Vagina (tissue), 2 donors: ENCODE measurements around the gene PTPRD.

ENCODE experiments used
- POLR2A ChIP-seq, 2 donors: fragments of 450-650 bp; IDR thresholded peaks; one replicate each; pipeline ENCODE4 v1.6.1; 2017; ENCODE audit warnings: antibody characterized with exemption in 2 of 2, mild to moderate bottlenecking in 2 of 2, moderate library complexity in 2 of 2
- TF ChIP-seq, protein P1 (sequence below), 3 experiments: fragments of 450-650 bp in 2 of 3; fragments of 200-600 bp in 1 of 3; sonication (generic) in 1 of 3; IDR thresholded peaks; one replicate each; pipeline ENCODE4 v1.5.1; 2017 to 2019; ENCODE audit warnings: antibody characterized with exemption in 3 of 3, mild to moderate bottlenecking in 2 of 3, moderate library complexity in 2 of 3

DNA sequence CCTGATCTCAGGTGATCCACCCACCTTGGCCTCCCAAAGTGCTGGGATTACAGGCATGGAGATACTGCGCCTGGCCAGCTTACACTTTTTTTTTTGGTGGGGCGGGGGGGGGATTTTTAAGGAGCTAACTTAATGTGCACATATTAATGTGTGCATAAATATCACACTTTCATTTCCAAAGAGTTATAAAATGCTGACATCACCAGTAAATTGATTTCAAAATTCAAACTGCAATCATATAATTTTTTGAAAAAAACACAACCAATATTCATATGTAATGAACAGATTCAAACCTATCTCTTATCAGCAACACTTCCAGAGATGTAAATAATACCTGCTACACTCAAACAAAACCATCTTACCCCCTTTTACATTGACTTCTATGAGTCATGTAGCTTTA, 1806.7 kb downstream of the PTPRD start:
- TF ChIP-seq, protein P1, sequence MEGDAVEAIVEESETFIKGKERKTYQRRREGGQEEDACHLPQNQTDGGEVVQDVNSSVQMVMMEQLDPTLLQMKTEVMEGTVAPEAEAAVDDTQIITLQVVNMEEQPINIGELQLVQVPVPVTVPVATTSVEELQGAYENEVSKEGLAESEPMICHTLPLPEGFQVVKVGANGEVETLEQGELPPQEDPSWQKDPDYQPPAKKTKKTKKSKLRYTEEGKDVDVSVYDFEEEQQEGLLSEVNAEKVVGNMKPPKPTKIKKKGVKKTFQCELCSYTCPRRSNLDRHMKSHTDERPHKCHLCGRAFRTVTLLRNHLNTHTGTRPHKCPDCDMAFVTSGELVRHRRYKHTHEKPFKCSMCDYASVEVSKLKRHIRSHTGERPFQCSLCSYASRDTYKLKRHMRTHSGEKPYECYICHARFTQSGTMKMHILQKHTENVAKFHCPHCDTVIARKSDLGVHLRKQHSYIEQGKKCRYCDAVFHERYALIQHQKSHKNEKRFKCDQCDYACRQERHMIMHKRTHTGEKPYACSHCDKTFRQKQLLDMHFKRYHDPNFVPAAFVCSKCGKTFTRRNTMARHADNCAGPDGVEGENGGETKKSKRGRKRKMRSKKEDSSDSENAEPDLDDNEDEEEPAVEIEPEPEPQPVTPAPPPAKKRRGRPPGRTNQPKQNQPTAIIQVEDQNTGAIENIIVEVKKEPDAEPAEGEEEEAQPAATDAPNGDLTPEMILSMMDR (IDR thresholded peaks at IDR 0.05), result no peak
- TF ChIP-seq POLR2A (IDR thresholded peaks at IDR 0.05), result no peak
